Measurements from ENCODE around the gene CUBN. TPM values are rescaled to one million over a fixed set of nuclear protein-coding genes. Genes with fewer than 3 reads are reported as not detected.

Gene CUBN
- total and polyA plus RNA-seq, 8 donors = 0.28 to 1.3 (median 0.66) TPM

- 75 to 79% methylated on average over 7 of the region's 7 CpGs for WGBS, 2 donors
- H3K36me3 ChIP-seq = no peaks in the 10 kb centered on the region
- H3K9me3 ChIP-seq = no peaks in the 10 kb centered on the region
- intact Hi-C loops (cut with DNase I) = no loop called here
- H3K4me3 ChIP-seq = no peak overlapping the region
- ATAC-seq (no peak), DNase-seq (no peak), FAIRE-seq (no peak)
- no peak overlapping the region for H3K27ac ChIP-seq
- H3K4me1 ChIP-seq = no peaks in the 10 kb centered on the region
- no peak for TF ChIP-seq CTCF (IDR thresholded peaks at IDR 0.05)
- no peaks in the 10 kb centered on the region for H3K27me3 ChIP-seq
Observed at GRCh38 chr10:16866541-16867275, 262.9 kb downstream of the CUBN start.

GRCh38 chr10:16865766-16866165 is 263.8 kb downstream of the CUBN start:
- Histone ChIP-seq H3K27me3 (no peaks in the 10 kb centered on the region), H3K36me3 (no peaks in the 10 kb centered on the region), H3K9me3 (no peaks in the 10 kb centered on the region), H3K4me3 (no peak overlapping the region), H3K4me1 (no peaks in the 10 kb centered on the region), H3K27ac (no peak overlapping the region)
- FAIRE-seq (no peak), ATAC-seq (no peak), DNase-seq (no peak)
- intact Hi-C loops (cut with DNase I) = no loop called here
- WGBS, 2 donors = 83 to 86% methylated on average over 7 of the region's 7 CpGs
- no peak for TF ChIP-seq CTCF (IDR thresholded peaks at IDR 0.05)

GRCh38 chr10:16863766-16864165 is 265.8 kb downstream of the CUBN start:
- ATAC-seq = no peak
- intact Hi-C loops (cut with DNase I) = no loop called here
- no peaks in the 10 kb centered on the region for H3K36me3 ChIP-seq
- no peak for FAIRE-seq
- H3K4me3 ChIP-seq = no peak overlapping the region
- H3K27me3 ChIP-seq = no peaks in the 10 kb centered on the region
- 76 to 80% methylated on average over 2 of the region's 2 CpGs for whole genome bisulfite sequencing, 2 donors
- no peaks in the 10 kb centered on the region for H3K4me1 ChIP-seq
- no peak overlapping the region for H3K27ac ChIP-seq
- no peak for DNase-seq
- no peak for TF ChIP-seq CTCF (IDR thresholded peaks at IDR 0.05)
- H3K9me3 ChIP-seq = no peaks in the 10 kb centered on the region

GRCh38 chr10:16857419-16857818 is 272.2 kb downstream of the CUBN start:
- H3K4me1 ChIP-seq = peaks cover 0 to 6% (median 0%) of the 10 kb centered on the region in 3 donors
- no peaks in the 10 kb centered on the region for H3K9me3 ChIP-seq
- 87% methylated on average over 4 of the region's 4 CpGs for WGBS, 2 donors
- H3K27ac ChIP-seq = no peak overlapping the region
- intact Hi-C loops (cut with DNase I) = no loop called here
- H3K36me3 ChIP-seq = no peaks in the 10 kb centered on the region
- no peak overlapping the region for H3K4me3 ChIP-seq
- TF ChIP-seq CTCF (IDR thresholded peaks at IDR 0.05) = no peak
- ATAC-seq = no peak
- no peaks in the 10 kb centered on the region for H3K27me3 ChIP-seq
- no peak for FAIRE-seq
- no peak for DNase-seq

GRCh38 chr10:16856567-16856966 is 273.0 kb downstream of the CUBN start:
- FAIRE-seq (no peak), ATAC-seq (no peak), DNase-seq (no peak)
- no peaks in the 10 kb centered on the region for H3K9me3 ChIP-seq
- WGBS, 2 donors = 54 to 55% methylated on average over 4 of the region's 4 CpGs
- no peak overlapping the region for H3K27ac ChIP-seq
- intact Hi-C loops (cut with DNase I) = no loop called here
- no peak overlapping the region for H3K4me3 ChIP-seq
- TF ChIP-seq CTCF (IDR thresholded peaks at IDR 0.05) = no peak
- no peaks in the 10 kb centered on the region for H3K36me3 ChIP-seq
- no peaks in the 10 kb centered on the region for H3K27me3 ChIP-seq
- H3K4me1 ChIP-seq = peaks cover 0 to 6% (median 0%) of the 10 kb centered on the region in 3 donors

Measured in pancreas (tissue), 10 donors.